HFFc6 (cell line): ENCODE measurements around the gene PSMD14. TPM values are rescaled to one million over a fixed set of nuclear protein-coding genes. Genes with fewer than 3 reads are reported as not detected.
A peak's percentile ranks its signal among the peaks of the same experiment; 100 is the strongest.
"Not testable (repeated sequence)": the region's sequence is repeated elsewhere in the genome, so short reads cannot be mapped to it uniquely, and the experiment has no call there.

ENCODE experiments used
- DNase-seq: peaks from one replicate; pipeline ENCODE4 v3.0.0-alpha.2; 2018
- H3K27ac Mint-ChIP-seq: 2 replicates; pipeline ENCODE4 v1.8.0; 2020; ENCODE audit warnings: mild to moderate bottlenecking, mixed read lengths
- H3K27me3 Mint-ChIP-seq: 2 replicates; pipeline ENCODE4 v1.8.0; 2021; ENCODE audit warnings: mild to moderate bottlenecking, moderate library complexity, mixed read lengths; ENCODE audit not compliant: insufficient read depth
- H3K36me3 Mint-ChIP-seq: 2 replicates; pipeline ENCODE4 v1.8.0; 2021; ENCODE audit warnings: low read depth, mixed read lengths
- H3K4me1 Mint-ChIP-seq: 2 replicates; pipeline ENCODE4 v1.8.0; 2020; ENCODE audit warnings: low read depth, mixed read lengths
- H3K4me3 Mint-ChIP-seq: 2 replicates; pipeline ENCODE4 v1.8.0; 2020; ENCODE audit warnings: mild to moderate bottlenecking, moderate library complexity, mixed read lengths
- H3K9me3 Mint-ChIP-seq: 2 replicates; pipeline ENCODE4 v1.8.0; 2020; ENCODE audit warnings: mild to moderate bottlenecking, mixed read lengths
- CTCF ChIP-seq: fragments of 200-600 bp; sonication (generic); IDR thresholded peaks from 2 replicates; pipeline ENCODE4 v1.5.0; 2021; ENCODE audit warnings: antibody characterized with exemption, mild to moderate bottlenecking
- total RNA-seq, 6 experiments: library from RNA; stranded (reverse); fragmentation: NEBNext Ultra II Directional; extraction: Animal tissue kit (Norgen Biotek cat#: 25700); gene quantifications; 2 replicates in 1 of 6; 3 replicates in 5 of 6; pipeline ENCODE4 v1.2.3, GENCODE V29; 2021

The PSMD14 gene
- total RNA-seq, 6 experiments from 2014 or later, result 74.7 to 88.8 (median 78.7) TPM

- no peak for DNase-seq
- Mint-ChIP-seq H3K4me1 (peaks cover 42% of the 10 kb centered on the region), H3K4me3 (no peak overlapping the region), H3K36me3 (peaks cover 5% of the 10 kb centered on the region; the same call in 1 of the 2 replicates), H3K27ac (no peak overlapping the region), H3K27me3 (no peaks in the 10 kb centered on the region; the same call in 1 of the 2 replicates), H3K9me3 (no peaks in the 10 kb centered on the region)
- TF ChIP-seq CTCF, result no peak
Observed at GRCh38 chr2:161355106-161355505, 46.9 kb downstream of the PSMD14 start.

- peaks cover 42% of the 10 kb centered on the region for H3K4me1 Mint-ChIP-seq
- no peak overlapping the region for H3K4me3 Mint-ChIP-seq
- 0 out of 2 replicates have a peak, but pooled peaks cover under 1% of the 10 kb centered on the region for H3K9me3 Mint-ChIP-seq
- H3K27me3 Mint-ChIP-seq, result no peaks in the 10 kb centered on the region; the same call in 1 of the 2 replicates
- peaks cover 10% of the 10 kb centered on the region; the same call in 1 of the 2 replicates for H3K36me3 Mint-ChIP-seq
- no peak for TF ChIP-seq CTCF
- no peak overlapping the region for H3K27ac Mint-ChIP-seq
- no peak for DNase-seq
Observed at GRCh38 chr2:161355983-161356382, 47.8 kb downstream of the PSMD14 start.

GRCh38 chr2:161357097-161357496 is 48.9 kb downstream of the PSMD14 start:
- Mint-ChIP-seq H3K9me3 (0 out of 2 replicates have a peak, but pooled peaks cover 5% of the 10 kb centered on the region), H3K36me3 (peaks cover 21% of the 10 kb centered on the region; the same call in 1 of the 2 replicates), H3K27me3 (no peaks in the 10 kb centered on the region; the same call in 1 of the 2 replicates), H3K27ac (no peak overlapping the region), H3K4me1 (peaks cover 36% of the 10 kb centered on the region), H3K4me3 (no peak overlapping the region)
- no peak for DNase-seq
- no peak for TF ChIP-seq CTCF

GRCh38 chr2:161358838-161359237 is 50.6 kb downstream of the PSMD14 start:
- Mint-ChIP-seq H3K36me3 (peaks cover 29% of the 10 kb centered on the region), H3K27me3 (no peaks in the 10 kb centered on the region; the same call in 1 of the 2 replicates), H3K9me3 (peaks cover 14% of the 10 kb centered on the region), H3K4me3 (no peak overlapping the region), H3K4me1 (peaks cover 19% of the 10 kb centered on the region; the same call in 1 of the 2 replicates), H3K27ac (peak overlapping the region; percentile 18; the same call in 1 of the 2 replicates)
- DNase-seq, result no peak
- TF ChIP-seq CTCF, result no peak

- H3K9me3 Mint-ChIP-seq, result peaks cover 14% of the 10 kb centered on the region
- H3K27me3 Mint-ChIP-seq, H3K27ac Mint-ChIP-seq, H3K4me3 Mint-ChIP-seq, DNase-seq: not testable (repeated sequence)
- peaks cover 29% of the 10 kb centered on the region for H3K36me3 Mint-ChIP-seq
- H3K4me1 Mint-ChIP-seq, result peaks cover 15% of the 10 kb centered on the region; the same call in 1 of the 2 replicates
Observed at GRCh38 chr2:161360095-161360654, 52.0 kb downstream of the PSMD14 start.

GRCh38 chr2:161362568-161363166 is 54.4 kb downstream of the PSMD14 start:
- Mint-ChIP-seq H3K27ac (no peak overlapping the region), H3K4me3 (no peak overlapping the region), H3K27me3 (no peaks in the 10 kb centered on the region; the same call in 1 of the 2 replicates), H3K4me1 (peaks cover 9% of the 10 kb centered on the region; the same call in 1 of the 2 replicates), H3K9me3 (peaks cover 14% of the 10 kb centered on the region), H3K36me3 (peaks cover 29% of the 10 kb centered on the region)
- TF ChIP-seq CTCF, result no peak
- no peak for DNase-seq
